MCF 10A (cell line): Measurements from ENCODE around the gene SMPD1. TPM values are rescaled to one million over a fixed set of nuclear protein-coding genes. Genes with fewer than 3 reads are reported as not detected.

Source experiments
- BruUV-seq: library from RNA; stranded (reverse); fragments of 400-500 nt; replicated peaks from 2 replicates; lab custom pipeline; 2021; lab: Mats Ljungman, UMichigan
- CTCF ChIA-PET: fragments of 300-600 bp; sonication (Branson Sonifier 250); formaldehyde crosslinking; extraction: SDS; loops from one replicate; lab custom pipeline; 2021; ENCODE audit warnings: antibody characterized with exemption, inconsistent platforms; lab: Yijun Ruan, JAX
- POLR2A ChIA-PET: fragments of 300-600, 350-650 bp; sonication (Branson Sonifier 250); formaldehyde crosslinking; extraction: SDS; loops from one replicate; lab custom pipeline; 2020; ENCODE audit warnings: antibody characterized with exemption, inconsistent platforms; lab: Yijun Ruan, JAX
- DNase-seq: peaks from one replicate; pipeline ENCODE4 v3.0.0-alpha.2; 2018; ENCODE audit not compliant: unreplicated experiment
- H3K27ac Mint-ChIP-seq: one replicate; pipeline ENCODE4 v1.8.0; 2022; ENCODE audit warnings: mild to moderate bottlenecking, low read depth, mixed read lengths; ENCODE audit not compliant: unreplicated experiment
- H3K27me3 Mint-ChIP-seq: one replicate; pipeline ENCODE4 v1.8.0; 2022; ENCODE audit warnings: mixed read lengths; ENCODE audit not compliant: insufficient read depth, unreplicated experiment
- H3K36me3 Mint-ChIP-seq: one replicate; pipeline ENCODE4 v1.8.0; 2022; ENCODE audit warnings: mild to moderate bottlenecking, moderate library complexity, mixed read lengths; ENCODE audit not compliant: insufficient read depth, unreplicated experiment
- H3K4me1 Mint-ChIP-seq: one replicate; pipeline ENCODE4 v1.8.0; 2022; ENCODE audit warnings: mixed read lengths; ENCODE audit not compliant: insufficient read depth, unreplicated experiment
- H3K4me3 Mint-ChIP-seq: one replicate; pipeline ENCODE4 v1.8.0; 2022; ENCODE audit warnings: mild to moderate bottlenecking, moderate library complexity, mixed read lengths; ENCODE audit not compliant: unreplicated experiment
- H3K9me3 Mint-ChIP-seq: one replicate; pipeline ENCODE4 v1.8.0; 2022; ENCODE audit warnings: mixed read lengths; ENCODE audit not compliant: unreplicated experiment
- intact Hi-C: fragments of 100-400 bp; cut with micrococcal nuclease; formaldehyde crosslinking; loops from 2 replicates; pipeline ENCODE4 v1.14.1; 2022
- total RNA-seq: library from RNA; stranded (reverse); gene quantifications from 2 replicates; pipeline ENCODE4 v1.2.3, GENCODE V29; 2022
- TF ChIP-seq, protein P1 (sequence below): fragments of 200-600 bp; IDR thresholded peaks from one replicate; pipeline ENCODE4 v1.8.0; 2022; ENCODE audit warnings: antibody characterized with exemption, mild to moderate bottlenecking; ENCODE audit not compliant: unreplicated experiment

Gene SMPD1
- total RNA-seq, 1 experiment from 2014 or later, result 15.0 TPM

DNA sequence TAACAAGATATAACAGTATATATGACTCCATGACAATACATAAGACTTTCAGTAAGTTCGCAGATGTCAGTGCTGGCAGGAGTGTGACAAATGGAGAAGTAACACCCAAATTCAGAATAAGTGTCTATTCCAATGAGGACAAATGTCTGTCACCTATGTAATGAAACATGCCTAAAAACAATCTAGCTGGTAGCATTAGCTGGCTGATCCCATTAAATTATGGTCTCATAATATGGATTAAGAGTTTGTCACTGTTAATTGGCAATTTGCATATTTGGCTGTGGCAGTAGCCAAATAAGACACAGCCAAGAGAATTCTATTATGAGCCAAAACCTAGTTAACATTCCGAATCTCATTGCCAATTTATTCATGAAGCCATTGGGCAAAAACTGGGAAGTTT lies 39.8 kb upstream of the SMPD1 start:
- intact Hi-C loops, result no loop called here
- Mint-ChIP-seq H3K4me1 (peaks cover under 1% of the 10 kb centered on the region), H3K27me3 (no peaks in the 10 kb centered on the region), H3K27ac (no peak overlapping the region), H3K4me3 (no peak overlapping the region), H3K36me3 (no peaks in the 10 kb centered on the region), H3K9me3 (no peaks in the 10 kb centered on the region)
- POLR2A ChIA-PET, result interaction anchor here (1.7 kb wide), 1 partner anchor 31 kb away, joined by 7 read pairs; the partner anchor contains the start of gene CAVIN3
- CTCF ChIA-PET, result interaction anchor here (0.8 to 6.2 kb wide), 12 partner anchors 11 to 327 kb away, joined by 3 to 147 read pairs (median 5); partner anchors contain the start of gene CAVIN3
- TF ChIP-seq, protein P1, sequence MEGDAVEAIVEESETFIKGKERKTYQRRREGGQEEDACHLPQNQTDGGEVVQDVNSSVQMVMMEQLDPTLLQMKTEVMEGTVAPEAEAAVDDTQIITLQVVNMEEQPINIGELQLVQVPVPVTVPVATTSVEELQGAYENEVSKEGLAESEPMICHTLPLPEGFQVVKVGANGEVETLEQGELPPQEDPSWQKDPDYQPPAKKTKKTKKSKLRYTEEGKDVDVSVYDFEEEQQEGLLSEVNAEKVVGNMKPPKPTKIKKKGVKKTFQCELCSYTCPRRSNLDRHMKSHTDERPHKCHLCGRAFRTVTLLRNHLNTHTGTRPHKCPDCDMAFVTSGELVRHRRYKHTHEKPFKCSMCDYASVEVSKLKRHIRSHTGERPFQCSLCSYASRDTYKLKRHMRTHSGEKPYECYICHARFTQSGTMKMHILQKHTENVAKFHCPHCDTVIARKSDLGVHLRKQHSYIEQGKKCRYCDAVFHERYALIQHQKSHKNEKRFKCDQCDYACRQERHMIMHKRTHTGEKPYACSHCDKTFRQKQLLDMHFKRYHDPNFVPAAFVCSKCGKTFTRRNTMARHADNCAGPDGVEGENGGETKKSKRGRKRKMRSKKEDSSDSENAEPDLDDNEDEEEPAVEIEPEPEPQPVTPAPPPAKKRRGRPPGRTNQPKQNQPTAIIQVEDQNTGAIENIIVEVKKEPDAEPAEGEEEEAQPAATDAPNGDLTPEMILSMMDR, result no peak
- no peak for DNase-seq
- BruUV-seq, result no TSS peak

DNA sequence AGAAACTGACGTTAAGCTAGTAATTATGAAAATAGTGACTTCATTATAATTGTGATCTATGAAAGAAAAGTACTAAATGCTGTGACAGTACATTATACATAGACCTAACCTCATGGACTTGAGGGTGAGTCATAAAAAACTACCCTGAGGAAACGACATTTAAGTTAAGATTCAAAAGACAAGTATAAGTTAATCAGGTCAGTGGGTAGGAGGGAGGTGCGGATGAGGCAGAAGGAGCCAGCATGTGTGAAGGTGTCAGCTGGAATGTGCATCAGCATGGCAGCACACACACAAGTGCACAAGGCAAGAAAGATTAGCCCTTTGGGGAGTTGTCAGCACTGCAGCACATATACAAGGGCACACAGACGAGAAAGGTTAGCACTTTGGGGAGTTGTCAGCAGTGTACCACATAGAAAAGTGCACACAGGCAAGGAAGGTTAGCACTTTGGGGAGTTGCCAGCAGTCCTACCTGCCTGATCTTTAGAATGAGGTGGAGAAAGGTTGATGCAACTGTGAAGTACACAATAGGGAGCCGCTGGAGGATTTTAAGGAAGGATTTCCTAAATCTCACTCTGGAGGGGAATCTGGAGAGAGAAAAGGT lies 38.4 kb upstream of the SMPD1 start:
- ChIA-PET POLR2A (interaction anchor here (1.7 kb wide), 1 partner anchor 32 kb away, joined by 7 read pairs; the partner anchor contains the start of gene CAVIN3), CTCF (interaction anchor here (0.5 to 6.2 kb wide), 25 partner anchors 9 to 865 kb away, joined by 3 to 147 read pairs (median 4); partner anchors contain the start of gene CAVIN3)
- Mint-ChIP-seq H3K4me3 (no peak overlapping the region), H3K27me3 (no peaks in the 10 kb centered on the region), H3K36me3 (no peaks in the 10 kb centered on the region), H3K27ac (no peak overlapping the region), H3K9me3 (no peaks in the 10 kb centered on the region), H3K4me1 (peaks cover 6% of the 10 kb centered on the region)
- BruUV-seq, result no TSS peak
- intact Hi-C loops, result no loop called here
- TF ChIP-seq, protein P1, result no peak
- DNase-seq, result no peak

DNA sequence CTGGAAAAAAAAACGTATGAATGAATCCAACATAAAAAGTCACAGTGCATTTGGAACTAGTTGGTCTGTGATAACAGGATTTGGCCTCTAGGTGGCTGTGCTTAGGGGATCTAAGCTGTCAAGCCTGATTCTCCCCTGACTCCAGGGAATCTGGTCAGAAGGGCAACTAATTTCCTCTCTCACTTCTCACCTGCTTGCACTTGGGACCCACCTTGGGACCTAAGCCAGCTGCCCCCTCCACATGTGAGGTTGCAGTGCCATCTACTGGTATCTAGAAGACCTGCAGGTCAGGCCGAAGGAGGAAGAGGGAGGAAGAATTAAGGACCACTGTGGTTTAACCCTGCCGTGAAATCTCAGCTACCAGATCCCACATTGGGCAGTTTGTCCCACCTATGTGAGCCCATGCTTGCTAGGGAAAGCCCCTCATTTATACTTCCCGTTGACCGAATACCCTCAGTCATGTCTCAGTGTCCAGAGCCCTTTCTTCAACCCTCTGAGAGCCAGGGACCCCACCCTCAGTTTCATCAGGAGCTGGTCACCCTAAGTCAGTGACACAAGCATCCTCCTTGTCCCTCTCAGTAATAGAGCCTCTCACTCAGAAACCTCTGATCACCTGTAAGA lies 36.8 kb upstream of the SMPD1 start:
- CTCF ChIA-PET, result interaction anchor here (0.5 to 6.2 kb wide), 87 partner anchors 9 to 1939 kb away, joined by 3 to 147 read pairs (median 4); partner anchors contain the start of genes C11orf42, CAVIN3 and OR56A1
- Mint-ChIP-seq H3K27ac (no peak overlapping the region), H3K9me3 (no peaks in the 10 kb centered on the region), H3K4me1 (peaks cover 11% of the 10 kb centered on the region), H3K27me3 (no peaks in the 10 kb centered on the region), H3K36me3 (no peaks in the 10 kb centered on the region), H3K4me3 (no peak overlapping the region)
- TF ChIP-seq, protein P1, result peak; percentile 96
- DNase-seq, result peak; percentile 71
- BruUV-seq, result no TSS peak
- intact Hi-C loops, result loop anchor here (1.0 kb wide), 4 partner anchors 34 to 330 kb away; no protein-coding TSS in a partner anchor
- POLR2A ChIA-PET, result interaction anchor here (0.9 to 1.1 kb wide), 2 partner anchors 34 to 129 kb away, joined by 4 read pairs; no protein-coding TSS in a partner anchor
